ENCODE measurements around the gene KCNQ1. TPM values are rescaled to one million over a fixed set of nuclear protein-coding genes. Genes with fewer than 3 reads are reported as not detected.

The KCNQ1 gene
- total RNA-seq, 1 experiment from 2014 or later: 1.0 TPM

- no peak for TF ChIP-seq CTCF (IDR thresholded peaks at IDR 0.05; ENCODE audit: insufficient read depth in 1 of 2, low read depth in 1 of 2, low read length in 1 of 2, severe bottlenecking in 1 of 2, unreplicated experiment in 1 of 2)
- H3K4me1 ChIP-seq: no peaks in the 10 kb centered on the region
- no peak overlapping the region for H3K4me3 Mint-ChIP-seq (ENCODE audit: unreplicated experiment)
- no TSS peak for BruUV-seq (replicated peaks)
- intact Hi-C loops (cut with micrococcal nuclease; ENCODE audit: unreplicated experiment): no loop called here
- CTCF ChIA-PET: no interaction called here
- H3K9me3 Mint-ChIP-seq (ENCODE audit: unreplicated experiment): no peaks in the 10 kb centered on the region
- DNase-seq: no peak
- H3K27me3 ChIP-seq (replicated peaks; ENCODE audit: control insufficient read depth, insufficient read depth, low read length): no peaks in the 10 kb centered on the region
- H3K27ac Mint-ChIP-seq (ENCODE audit: unreplicated experiment): no peak overlapping the region
- no peaks in the 10 kb centered on the region for H3K4me1 Mint-ChIP-seq (ENCODE audit: low read depth, unreplicated experiment)
- no peaks in the 10 kb centered on the region for H3K36me3 Mint-ChIP-seq (ENCODE audit: insufficient read depth, unreplicated experiment)
- peaks cover 6% of the 10 kb centered on the region for H3K27me3 Mint-ChIP-seq (ENCODE audit: insufficient read depth, unreplicated experiment)
- POLR2A ChIA-PET: no interaction called here
- H3K36me3 ChIP-seq (ENCODE audit: control insufficient read depth, insufficient read depth, low read length): no peaks in the 10 kb centered on the region
- H3K9me3 ChIP-seq: no peaks in the 10 kb centered on the region
- H3K4me3 ChIP-seq (ENCODE audit: low read depth, low read length): no peak overlapping the region
These were observed 10.1 kb upstream of the KCNQ1 start for GRCh38 chr11:2434506-2435255.

- Mint-ChIP-seq H3K36me3 (ENCODE audit: insufficient read depth, unreplicated experiment) (no peaks in the 10 kb centered on the region), H3K9me3 (ENCODE audit: unreplicated experiment) (no peaks in the 10 kb centered on the region), H3K4me3 (ENCODE audit: unreplicated experiment) (no peak overlapping the region), H3K4me1 (ENCODE audit: low read depth, unreplicated experiment) (no peaks in the 10 kb centered on the region), H3K27ac (ENCODE audit: unreplicated experiment) (no peak overlapping the region), H3K27me3 (ENCODE audit: insufficient read depth, unreplicated experiment) (peaks cover 6% of the 10 kb centered on the region)
- DNase-seq: no peak
- no TSS peak for BruUV-seq (replicated peaks)
- Histone ChIP-seq H3K27me3 (replicated peaks; ENCODE audit: control insufficient read depth, insufficient read depth, low read length) (no peaks in the 10 kb centered on the region), H3K4me3 (ENCODE audit: low read depth, low read length) (no peak overlapping the region), H3K4me1 (no peaks in the 10 kb centered on the region), H3K36me3 (ENCODE audit: control insufficient read depth, insufficient read depth, low read length) (no peaks in the 10 kb centered on the region), H3K9me3 (no peaks in the 10 kb centered on the region)
- TF ChIP-seq CTCF (IDR thresholded peaks at IDR 0.05; ENCODE audit: insufficient read depth in 1 of 2, low read depth in 1 of 2, low read length in 1 of 2, severe bottlenecking in 1 of 2, unreplicated experiment in 1 of 2): no peak
- POLR2A ChIA-PET: no interaction called here
- CTCF ChIA-PET: no interaction called here
- intact Hi-C loops (cut with micrococcal nuclease; ENCODE audit: unreplicated experiment): no loop called here
These were observed 9.4 kb upstream of the KCNQ1 start for GRCh38 chr11:2435288-2436012.

GRCh38 chr11:2436013-2436520 lies 8.7 kb upstream of the KCNQ1 start:
- H3K4me3 ChIP-seq (ENCODE audit: low read depth, low read length): no peak overlapping the region
- H3K9me3 ChIP-seq: no peaks in the 10 kb centered on the region
- no peak overlapping the region for H3K27ac Mint-ChIP-seq (ENCODE audit: unreplicated experiment)
- CTCF ChIA-PET: no interaction called here
- no TSS peak for BruUV-seq (replicated peaks)
- H3K36me3 ChIP-seq (ENCODE audit: control insufficient read depth, insufficient read depth, low read length): no peaks in the 10 kb centered on the region
- intact Hi-C loops (cut with micrococcal nuclease; ENCODE audit: unreplicated experiment): no loop called here
- no peaks in the 10 kb centered on the region for H3K4me1 ChIP-seq
- H3K27me3 ChIP-seq (replicated peaks; ENCODE audit: control insufficient read depth, insufficient read depth, low read length): no peaks in the 10 kb centered on the region
- no peaks in the 10 kb centered on the region for H3K36me3 Mint-ChIP-seq (ENCODE audit: insufficient read depth, unreplicated experiment)
- no peaks in the 10 kb centered on the region for H3K4me1 Mint-ChIP-seq (ENCODE audit: low read depth, unreplicated experiment)
- peaks cover 6% of the 10 kb centered on the region for H3K27me3 Mint-ChIP-seq (ENCODE audit: insufficient read depth, unreplicated experiment)
- TF ChIP-seq CTCF (IDR thresholded peaks at IDR 0.05; ENCODE audit: insufficient read depth in 1 of 2, low read depth in 1 of 2, low read length in 1 of 2, severe bottlenecking in 1 of 2, unreplicated experiment in 1 of 2): no peak
- no peak for DNase-seq
- H3K9me3 Mint-ChIP-seq (ENCODE audit: unreplicated experiment): no peaks in the 10 kb centered on the region
- no peak overlapping the region for H3K4me3 Mint-ChIP-seq (ENCODE audit: unreplicated experiment)
- POLR2A ChIA-PET: no interaction called here

All from Caco-2 (cell line).